Prostate gland (tissue), 2 donors: ENCODE data around the gene SNRK.

Experiments used
- CTCF ChIP-seq, 4 experiments: fragments of 200-600 bp in 2 of 4; fragments of 450-650 bp in 2 of 4; sonication (generic) in 2 of 4; IDR thresholded peaks; 1 replicate in 3 of 4; 2 replicates in 1 of 4; pipeline ENCODE4 v1.5.1; 2016 to 2019; ENCODE audit warnings: antibody characterized with exemption in 4 of 4, mild to moderate bottlenecking in 2 of 4, moderate library complexity in 2 of 4
- POLR2A ChIP-seq: fragments of 450-650 bp; IDR thresholded peaks from one replicate; pipeline ENCODE4 v1.6.1; 2016; ENCODE audit warnings: antibody characterized with exemption, mild to moderate bottlenecking

- TF ChIP-seq CTCF (IDR thresholded peaks at IDR 0.05) (no peak), POLR2A (no peak)
These were observed 76.6 kb downstream of the SNRK start for GRCh38 chr3:43362961-43363360.
